ENCODE results near the gene SHROOM1. TPM values are rescaled to one million over a fixed set of nuclear protein-coding genes. Genes with fewer than 3 reads are reported as not detected.

The SHROOM1 gene
- total and polyA plus RNA-seq, 9 donors: 3.8 to 22.4 (median 8.5) TPM

- no peak for DNase-seq
- WGBS, 3 donors: 87 to 93% (median 87%) methylated on average over 5 of the region's 5 CpGs
- Histone ChIP-seq H3K36me3 (no peaks in the 10 kb centered on the region), H3K4me3 (no peak overlapping the region), H3K27ac (no peak overlapping the region), H3K4me1 (ENCODE audit: insufficient read depth) (peaks cover 6% of the 10 kb centered on the region), H3K27me3 (no peaks in the 10 kb centered on the region), H3K9me3 (no peaks in the 10 kb centered on the region)
- no peak for TF ChIP-seq POLR2A (IDR thresholded peaks at IDR 0.05)
- no peak for TF ChIP-seq EP300 (IDR thresholded peaks at IDR 0.05)
- no peak for TF ChIP-seq CTCF (IDR thresholded peaks at IDR 0.05)
- intact Hi-C loops (cut with DNase I): no loop called here
Observed at GRCh38 chr5:132802044-132802684, 28.3 kb downstream of the SHROOM1 start.

- H3K9me3 ChIP-seq: no peaks in the 10 kb centered on the region
- no peak for DNase-seq
- TF ChIP-seq EP300 (IDR thresholded peaks at IDR 0.05) (no peak), POLR2A (IDR thresholded peaks at IDR 0.05) (no peak), CTCF (IDR thresholded peaks at IDR 0.05) (no peak)
- H3K4me1 ChIP-seq (ENCODE audit: insufficient read depth): peaks cover 6% of the 10 kb centered on the region
- no peak overlapping the region for H3K4me3 ChIP-seq
- intact Hi-C loops (cut with DNase I): no loop called here
- no peaks in the 10 kb centered on the region for H3K36me3 ChIP-seq
- no peak overlapping the region for H3K27ac ChIP-seq
- no peaks in the 10 kb centered on the region for H3K27me3 ChIP-seq
- WGBS, 3 donors: 66 to 78% (median 75%) methylated on average over 2 of the region's 2 CpGs
Observed at GRCh38 chr5:132800545-132800944, 29.9 kb downstream of the SHROOM1 start.

GRCh38 chr5:132799392-132799791 lies 31.1 kb downstream of the SHROOM1 start:
- intact Hi-C loops (cut with DNase I): no loop called here
- Histone ChIP-seq H3K9me3 (no peaks in the 10 kb centered on the region), H3K4me1 (ENCODE audit: insufficient read depth) (peaks cover 6% of the 10 kb centered on the region), H3K4me3 (no peak overlapping the region), H3K27me3 (no peaks in the 10 kb centered on the region), H3K27ac (no peak overlapping the region), H3K36me3 (no peaks in the 10 kb centered on the region)
- no peak for DNase-seq
- 91 to 95% (median 95%) methylated on average over 2 of the region's 2 CpGs for WGBS, 3 donors
- no peak for TF ChIP-seq EP300 (IDR thresholded peaks at IDR 0.05)
- TF ChIP-seq POLR2A (IDR thresholded peaks at IDR 0.05): no peak
- TF ChIP-seq CTCF (IDR thresholded peaks at IDR 0.05): no peak

GRCh38 chr5:132797651-132798050 lies 32.8 kb downstream of the SHROOM1 start:
- Histone ChIP-seq H3K4me3 (no peak overlapping the region), H3K9me3 (no peaks in the 10 kb centered on the region), H3K4me1 (ENCODE audit: insufficient read depth) (peaks cover 6% of the 10 kb centered on the region), H3K27ac (no peak overlapping the region), H3K36me3 (no peaks in the 10 kb centered on the region), H3K27me3 (no peaks in the 10 kb centered on the region)
- intact Hi-C loops (cut with DNase I): no loop called here
- no peak for DNase-seq
- WGBS, 3 donors: 7 to 24% (median 13%) methylated on average over 2 of the region's 2 CpGs
- no peak for TF ChIP-seq CTCF (IDR thresholded peaks at IDR 0.05)
- TF ChIP-seq POLR2A (IDR thresholded peaks at IDR 0.05): no peak
- TF ChIP-seq EP300 (IDR thresholded peaks at IDR 0.05): no peak

Measured in ovary (tissue), 9 donors.